A549 (cell line): ENCODE measurements around the gene TRAF3IP1.

ENCODE experiments used
- BCL3 ChIP-seq: fragments of >200 bp; sonication (Bioruptor Twin); formaldehyde crosslinking; IDR thresholded peaks from 3 replicates; pipeline ENCODE4 v1.6.1; 2016
- CTCF ChIP-seq: fragments of >200 bp; sonication (Bioruptor Twin); formaldehyde crosslinking; IDR thresholded peaks from 3 replicates; pipeline ENCODE4 v1.5.1; 2016
- JUN ChIP-seq, 2 experiments: fragments of >200 bp; sonication (Bioruptor Twin); formaldehyde crosslinking; IDR thresholded peaks; 2 replicates in 1 of 2; 3 replicates in 1 of 2; pipeline ENCODE4 v1.6.1; 2016 to 2017
- MAX ChIP-seq: IDR thresholded peaks from 2 replicates; pipeline ENCODE4 v1.6.1; 2012
- NFE2L2 ChIP-seq: fragments of 150-350 bp; conservative IDR thresholded peaks from 2 replicates; pipeline ENCODE4 v1.6.1; 2014; ENCODE audit warnings: low read length
- POLR2AphosphoS2 ChIP-seq: conservative IDR thresholded peaks from 2 replicates; pipeline ENCODE4 v1.6.1; 2012; ENCODE audit warnings: low read length, improper control_type of control experiment, inconsistent platforms
- RAD21 ChIP-seq, 2 experiments: fragments of >200 bp in 1 of 2; sonication (Bioruptor Twin) in 1 of 2; formaldehyde crosslinking in 1 of 2; IDR thresholded peaks in 1 of 2; conservative IDR thresholded peaks in 1 of 2; 2 replicates in 1 of 2; 3 replicates in 1 of 2; pipeline ENCODE4 v1.6.1; 2012 to 2018; ENCODE audit warnings: inconsistent platforms in 1 of 2
- SMC3 ChIP-seq: fragments of >200 bp; sonication (Bioruptor Twin); formaldehyde crosslinking; IDR thresholded peaks from 3 replicates; pipeline ENCODE4 v1.6.1; 2018; ENCODE audit warnings: inconsistent platforms
- TP53 ChIP-seq: fragments of 250-450 bp; sonication (Bioruptor Pico); IDR thresholded peaks from 2 replicates; pipeline ENCODE4 v1.5.0; 2021; ENCODE audit warnings: mild to moderate bottlenecking, moderate library complexity
- ZNF302 ChIP-seq: fragments of 250-450 bp; sonication (Bioruptor Pico); IDR thresholded peaks from 2 replicates; pipeline ENCODE4 v1.9.0; 2021; ENCODE audit warnings: inconsistent platforms, mild to moderate bottlenecking, moderate library complexity
- TF ChIP-seq, protein P1 (sequence below): fragments of 150-350 bp; IDR thresholded peaks from 2 replicates; pipeline ENCODE4 v1.6.1; 2014; ENCODE audit warnings: low read depth, mild to moderate bottlenecking, low read length

DNA sequence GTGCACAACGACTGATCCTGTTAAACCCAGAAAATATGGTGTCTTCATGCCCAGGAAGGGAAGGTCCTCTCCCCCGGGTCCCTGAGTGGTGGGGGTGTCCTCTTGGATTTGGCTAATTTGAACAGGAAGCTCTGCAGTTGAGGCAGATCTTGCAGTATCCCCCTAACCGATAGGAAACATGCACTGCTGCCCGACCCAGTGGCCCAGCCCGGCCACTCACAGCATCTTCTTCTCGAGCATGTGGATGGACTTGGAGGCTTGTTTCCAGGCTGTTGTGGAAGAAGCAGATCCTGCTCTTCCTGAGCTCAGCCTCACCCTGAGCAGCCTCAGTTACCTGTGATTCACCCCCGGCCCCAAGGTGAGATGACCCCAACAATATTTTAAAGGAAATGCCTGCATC lies 60.0 kb downstream of the TRAF3IP1 start:
- TF ChIP-seq, protein P1, sequence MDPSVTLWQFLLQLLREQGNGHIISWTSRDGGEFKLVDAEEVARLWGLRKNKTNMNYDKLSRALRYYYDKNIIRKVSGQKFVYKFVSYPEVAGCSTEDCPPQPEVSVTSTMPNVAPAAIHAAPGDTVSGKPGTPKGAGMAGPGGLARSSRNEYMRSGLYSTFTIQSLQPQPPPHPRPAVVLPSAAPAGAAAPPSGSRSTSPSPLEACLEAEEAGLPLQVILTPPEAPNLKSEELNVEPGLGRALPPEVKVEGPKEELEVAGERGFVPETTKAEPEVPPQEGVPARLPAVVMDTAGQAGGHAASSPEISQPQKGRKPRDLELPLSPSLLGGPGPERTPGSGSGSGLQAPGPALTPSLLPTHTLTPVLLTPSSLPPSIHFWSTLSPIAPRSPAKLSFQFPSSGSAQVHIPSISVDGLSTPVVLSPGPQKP: no peak
- TF ChIP-seq SMC3: no peak
- TF ChIP-seq NFE2L2: no peak
- no peak for TF ChIP-seq TP53 (CRISPR knock-in tag)
- no peak for TF ChIP-seq RAD21 (conservative IDR thresholded peaks at IDR 0.05 in 1 of 2, IDR thresholded peaks at IDR 0.05 in 1 of 2)
- no peak for TF ChIP-seq CTCF
- TF ChIP-seq ZNF302: no peak
- no peak for TF ChIP-seq BCL3
- TF ChIP-seq POLR2AphosphoS2: no peak
- TF ChIP-seq JUN (IDR thresholded peaks at IDR 0.05): no peak
- TF ChIP-seq MAX: no peak
